Breast epithelium (tissue), 3 donors: ENCODE measurements around the gene SUMO4.

Experiments
- CTCF ChIP-seq, 3 donors: fragments of 450-650 bp; IDR thresholded peaks; one replicate each; pipeline ENCODE4 v1.5.1; 2016 to 2017; ENCODE audit warnings: antibody characterized with exemption in 3 of 3, mild to moderate bottlenecking in 3 of 3, moderate library complexity in 3 of 3
- POLR2A ChIP-seq: fragments of 450-650 bp; IDR thresholded peaks from one replicate; pipeline ENCODE4 v1.6.1; 2016; ENCODE audit warnings: antibody characterized with exemption, mild to moderate bottlenecking, moderate library complexity
- POLR2AphosphoS5 ChIP-seq, 3 donors: sonication (generic); formaldehyde crosslinking; IDR thresholded peaks; one replicate each; pipeline ENCODE4 v1.6.1; 2017; ENCODE audit warnings: antibody characterized with exemption in 3 of 3

GRCh38 chr6:149428606-149429005 is 28.5 kb downstream of the SUMO4 start:
- TF ChIP-seq POLR2A (no peak), CTCF (IDR thresholded peaks at IDR 0.05) (no peak), POLR2AphosphoS5 (IDR thresholded peaks at IDR 0.05) (no peak)
